AG09319 (cell line): ENCODE measurements around the gene CENPS.

Experiments used
- DNase-seq: peaks from one replicate; pipeline ENCODE4 v3.0.0-alpha.2; 2010; ENCODE audit warnings: low read depth; ENCODE audit errors: extremely low read depth
- CTCF ChIP-seq: IDR thresholded peaks from 2 replicates; pipeline ENCODE4 v1.5.1; 2011; ENCODE audit warnings: low read depth, mild to moderate bottlenecking, inconsistent platforms, low read length, moderate library complexity

CENPS gene

DNA sequence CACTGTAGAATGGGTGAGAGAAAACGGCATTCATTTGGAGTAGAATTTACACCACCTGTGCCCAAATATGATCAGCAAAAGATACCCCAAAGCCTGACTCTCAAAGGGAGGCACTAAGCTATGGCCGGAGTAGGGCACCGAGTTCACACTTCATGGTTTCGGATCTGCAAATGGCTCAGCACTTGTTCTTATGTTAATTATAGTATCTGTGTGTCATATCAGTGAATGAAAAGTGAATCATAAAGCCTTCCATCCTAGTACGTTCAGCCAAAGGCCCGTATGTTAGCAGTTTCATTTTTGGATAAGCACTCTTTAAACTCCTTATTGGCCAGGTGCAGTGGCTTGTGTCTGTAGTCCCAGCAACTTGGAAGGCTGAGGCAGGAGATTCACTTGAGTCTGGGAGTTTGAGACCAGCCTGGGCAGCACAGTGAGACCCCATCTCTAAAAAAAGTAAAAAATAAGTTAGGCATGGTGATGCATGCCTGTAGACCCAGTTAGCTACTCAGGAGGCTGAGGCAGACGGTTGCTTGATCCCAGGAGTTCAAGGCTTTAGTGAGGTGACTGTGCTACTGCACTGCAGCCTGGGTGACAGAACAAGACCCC is 14.7 kb downstream of the CENPS start:
- no peak for DNase-seq
- no peak for TF ChIP-seq CTCF

GRCh38 chr1:10446790-10447422 is 16.7 kb downstream of the CENPS start:
- TF ChIP-seq CTCF, result no peak
- DNase-seq, result no peak

DNA sequence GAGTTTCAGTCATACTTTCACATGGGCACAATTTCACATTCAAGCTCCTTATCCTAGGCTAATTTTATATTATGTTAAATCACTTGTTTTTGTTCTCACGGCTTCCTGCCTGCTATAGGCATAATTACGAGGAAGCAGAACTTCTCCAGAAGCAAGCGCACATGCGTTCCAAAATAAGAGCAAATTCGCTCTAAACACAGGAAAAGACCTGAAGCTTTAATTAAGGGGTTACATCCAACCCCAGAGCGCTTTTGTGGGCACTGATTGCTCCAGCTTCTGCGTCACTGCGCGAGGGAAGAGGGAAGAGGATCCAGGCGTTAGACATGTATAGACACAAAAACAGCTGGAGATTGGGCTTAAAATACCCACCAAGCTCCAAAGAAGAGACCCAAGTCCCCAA is 19.5 kb downstream of the CENPS start, which contains the start of gene CORT:
Gene CORT (plus strand): TSS at position 281 of the 400 bp plus-strand sequence. CDS start 193 bp downstream, outside the sequence.
- no peak for TF ChIP-seq CTCF
- no peak for DNase-seq

- no peak for DNase-seq
- no peak for TF ChIP-seq CTCF
These were observed 20.1 kb downstream of the CENPS start for GRCh38 chr1:10450156-10450814.

GRCh38 chr1:10450836-10451235 is 20.6 kb downstream of the CENPS start:
- TF ChIP-seq CTCF, result no peak
- DNase-seq, result no peak

DNA sequence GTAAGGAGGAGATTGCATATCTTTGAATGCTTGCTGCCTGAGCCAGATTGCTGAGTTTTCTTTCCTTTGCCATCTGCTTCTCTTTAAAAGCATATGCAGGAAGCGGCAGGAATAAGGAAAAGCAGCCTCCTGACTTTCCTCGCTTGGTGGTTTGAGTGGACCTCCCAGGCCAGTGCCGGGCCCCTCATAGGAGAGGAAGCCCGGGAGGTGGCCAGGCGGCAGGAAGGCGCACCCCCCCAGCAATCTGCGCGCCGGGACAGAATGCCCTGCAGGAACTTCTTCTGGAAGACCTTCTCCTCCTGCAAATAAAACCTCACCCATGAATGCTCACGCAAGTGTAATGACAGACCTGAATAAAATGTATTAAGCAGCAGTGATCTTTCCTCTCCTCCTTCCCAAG is 21.1 kb downstream of the CENPS start:
- no peak for TF ChIP-seq CTCF

GRCh38 chr1:10456048-10456447 is 25.8 kb downstream of the CENPS start:
- no peak for DNase-seq
- no peak for TF ChIP-seq CTCF

More for the DNA sequence above, 21.1 kb downstream of the CENPS start:
- DNase-seq, result no peak
